ENCODE results near the gene NEU3. TPM values are rescaled to one million over a fixed set of nuclear protein-coding genes. Genes with fewer than 3 reads are reported as not detected.
"Not testable (repeated sequence)": the region's sequence is repeated elsewhere in the genome, so short reads cannot be mapped to it uniquely, and the experiment has no call there.

NEU3 gene
- total RNA-seq, 1 donor from 2014 or later, result 10.8 TPM

DNA sequence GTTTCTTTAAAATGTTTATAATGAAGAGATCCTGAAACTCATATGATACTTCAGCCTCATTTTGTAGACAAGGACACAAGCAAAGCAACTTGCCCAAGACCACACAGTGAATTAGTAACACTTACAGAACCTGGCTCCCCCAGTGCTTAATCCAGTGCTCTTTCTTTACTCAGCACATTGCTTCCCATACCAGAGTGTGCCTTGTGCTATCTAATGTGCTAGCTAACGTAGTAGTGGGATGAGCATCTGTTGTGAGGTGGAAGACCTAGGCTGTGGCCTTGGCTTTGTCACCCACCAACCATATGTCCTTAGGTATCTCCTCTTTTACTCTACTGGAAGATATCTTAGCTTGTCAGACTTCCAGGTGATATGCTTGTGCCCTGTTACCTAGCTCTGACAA, 34.5 kb upstream of the NEU3 start:
- no peak for DNase-seq (ENCODE audit: extremely low spot score, unreplicated experiment)
- TF ChIP-seq, protein P1, sequence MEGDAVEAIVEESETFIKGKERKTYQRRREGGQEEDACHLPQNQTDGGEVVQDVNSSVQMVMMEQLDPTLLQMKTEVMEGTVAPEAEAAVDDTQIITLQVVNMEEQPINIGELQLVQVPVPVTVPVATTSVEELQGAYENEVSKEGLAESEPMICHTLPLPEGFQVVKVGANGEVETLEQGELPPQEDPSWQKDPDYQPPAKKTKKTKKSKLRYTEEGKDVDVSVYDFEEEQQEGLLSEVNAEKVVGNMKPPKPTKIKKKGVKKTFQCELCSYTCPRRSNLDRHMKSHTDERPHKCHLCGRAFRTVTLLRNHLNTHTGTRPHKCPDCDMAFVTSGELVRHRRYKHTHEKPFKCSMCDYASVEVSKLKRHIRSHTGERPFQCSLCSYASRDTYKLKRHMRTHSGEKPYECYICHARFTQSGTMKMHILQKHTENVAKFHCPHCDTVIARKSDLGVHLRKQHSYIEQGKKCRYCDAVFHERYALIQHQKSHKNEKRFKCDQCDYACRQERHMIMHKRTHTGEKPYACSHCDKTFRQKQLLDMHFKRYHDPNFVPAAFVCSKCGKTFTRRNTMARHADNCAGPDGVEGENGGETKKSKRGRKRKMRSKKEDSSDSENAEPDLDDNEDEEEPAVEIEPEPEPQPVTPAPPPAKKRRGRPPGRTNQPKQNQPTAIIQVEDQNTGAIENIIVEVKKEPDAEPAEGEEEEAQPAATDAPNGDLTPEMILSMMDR (conservative IDR thresholded peaks at IDR 0.05), result no peak
- Mint-ChIP-seq H3K4me3 (no peak overlapping the region), H3K27ac (no peak overlapping the region), H3K4me1 (ENCODE audit: unreplicated experiment) (peaks cover 38% of the 10 kb centered on the region), H3K9me3 (no peaks in the 10 kb centered on the region), H3K36me3 (peaks cover 11% of the 10 kb centered on the region), H3K27me3 (no peaks in the 10 kb centered on the region)

DNA sequence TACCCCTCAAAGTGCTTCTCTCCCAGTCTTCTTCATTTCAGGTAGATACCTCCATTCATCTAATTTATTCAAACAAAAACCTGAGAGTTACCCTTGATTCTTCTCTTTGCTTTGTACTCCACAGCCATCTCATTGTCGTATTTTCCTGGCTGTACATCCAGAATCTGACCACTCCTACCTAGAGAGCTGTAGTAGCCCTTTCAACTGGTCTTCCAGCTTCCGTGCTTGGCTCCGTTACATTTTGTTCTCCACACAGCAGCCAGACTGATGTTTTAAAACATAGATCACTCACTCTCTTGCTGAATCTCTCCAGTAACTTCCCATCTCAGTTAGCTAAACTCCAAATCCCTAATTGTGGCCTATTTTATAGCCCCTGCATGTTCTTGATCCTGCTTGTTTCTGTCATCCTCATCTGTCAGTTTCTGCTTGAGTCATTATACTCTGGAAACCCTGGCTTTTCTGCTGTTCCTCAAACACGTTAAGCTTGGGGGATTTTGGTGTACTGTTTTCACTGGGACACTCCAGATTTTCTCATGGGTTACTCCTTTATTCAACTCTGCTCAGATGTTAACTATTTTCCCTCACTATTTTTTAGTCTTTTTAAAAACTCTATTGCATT, 32.2 kb upstream of the NEU3 start:
- no peaks in the 10 kb centered on the region for H3K9me3 Mint-ChIP-seq
- TF ChIP-seq, protein P1 (conservative IDR thresholded peaks at IDR 0.05), result no peak
- H3K36me3 Mint-ChIP-seq, result peaks cover 11% of the 10 kb centered on the region
- DNase-seq (ENCODE audit: extremely low spot score, unreplicated experiment), result no peak
- no peak overlapping the region for H3K27ac Mint-ChIP-seq
- H3K27me3 Mint-ChIP-seq, result no peaks in the 10 kb centered on the region
- no peak overlapping the region for H3K4me3 Mint-ChIP-seq
- H3K4me1 Mint-ChIP-seq (ENCODE audit: unreplicated experiment), result peaks cover 23% of the 10 kb centered on the region

DNA sequence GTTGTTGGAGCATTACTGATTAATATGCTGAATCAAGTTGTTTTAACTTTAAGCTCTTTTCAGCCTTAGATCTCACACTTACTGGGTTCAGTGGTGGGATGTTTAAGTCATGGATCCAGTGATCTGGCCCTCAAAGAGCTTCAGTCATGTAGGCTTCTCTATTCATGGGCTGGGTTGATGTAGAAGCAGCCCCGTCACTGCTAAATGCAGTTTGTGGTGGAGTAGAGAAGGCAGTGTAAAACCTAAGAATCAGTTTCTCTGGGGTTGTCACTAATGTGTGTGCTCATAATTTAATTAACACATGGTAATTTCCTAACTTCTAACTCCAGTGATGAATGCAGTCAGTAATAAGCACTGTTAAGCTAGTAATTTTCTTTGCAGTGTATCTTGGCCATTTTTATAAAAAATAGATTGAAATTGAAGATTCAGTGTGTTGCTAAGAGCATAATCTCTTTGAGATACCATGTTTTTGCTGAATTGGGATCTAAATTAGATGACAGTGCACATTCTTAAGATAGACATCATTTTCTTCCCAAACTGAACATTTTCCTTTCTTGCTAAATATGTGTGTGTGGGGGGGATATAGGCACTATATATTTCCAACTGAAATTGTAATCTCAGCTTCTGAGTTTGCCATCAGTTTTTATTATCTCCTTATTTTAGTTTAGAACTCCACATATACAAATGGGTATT, 30.6 kb upstream of the NEU3 start:
- Mint-ChIP-seq H3K36me3 (peaks cover 8% of the 10 kb centered on the region), H3K27me3 (no peaks in the 10 kb centered on the region), H3K4me1 (ENCODE audit: unreplicated experiment) (peaks cover 18% of the 10 kb centered on the region), H3K9me3 (no peaks in the 10 kb centered on the region), H3K27ac (no peak overlapping the region), H3K4me3 (no peak overlapping the region)
- TF ChIP-seq, protein P1 (conservative IDR thresholded peaks at IDR 0.05), result no peak
- DNase-seq (ENCODE audit: extremely low spot score, unreplicated experiment), result no peak

DNA sequence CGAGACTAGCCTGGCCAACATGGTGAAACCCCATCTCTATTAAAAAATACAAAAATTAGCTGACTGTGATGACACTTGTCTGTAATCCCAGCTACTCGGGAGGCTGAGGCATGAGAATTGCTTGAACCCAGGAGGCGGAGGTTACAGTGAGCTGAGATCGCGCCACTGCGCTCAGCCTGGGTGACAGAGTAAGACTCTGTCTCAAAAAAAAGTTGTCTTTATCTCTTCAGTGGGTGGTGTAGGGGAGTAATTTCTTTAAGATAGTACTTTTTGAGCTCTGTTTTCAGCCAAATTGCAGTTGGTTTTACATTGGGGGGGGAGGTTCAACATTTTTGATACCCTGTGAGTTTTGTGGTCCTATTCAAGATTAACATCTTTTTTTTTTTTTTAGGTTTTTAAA, 28.6 kb upstream of the NEU3 start:
- not testable (repeated sequence) for H3K27me3 Mint-ChIP-seq; DNase-seq (ENCODE audit: extremely low spot score, unreplicated experiment); H3K9me3 Mint-ChIP-seq; H3K4me3 Mint-ChIP-seq; H3K36me3 Mint-ChIP-seq; H3K27ac Mint-ChIP-seq
- peaks cover 24% of the 10 kb centered on the region for H3K4me1 Mint-ChIP-seq (ENCODE audit: unreplicated experiment)

DNA sequence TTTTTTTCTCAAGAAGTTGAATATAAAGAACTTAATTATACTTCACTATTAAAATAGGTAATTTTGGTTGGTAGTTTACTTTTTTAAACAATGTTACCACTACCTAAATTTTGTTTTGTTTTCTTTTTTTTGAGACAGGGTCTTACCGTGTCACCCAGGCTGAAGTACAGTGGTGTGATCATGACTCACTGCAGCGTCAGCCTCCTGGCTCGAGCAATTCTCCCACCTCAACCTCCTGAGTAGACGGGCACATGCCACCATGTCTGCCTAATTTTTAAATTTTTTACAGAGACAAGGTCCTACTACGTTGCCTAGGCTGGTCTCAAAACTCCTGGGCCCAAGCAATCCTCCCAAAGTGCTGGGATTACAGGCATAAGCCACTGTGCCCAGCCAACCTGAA, 22.1 kb upstream of the NEU3 start:
- no peak for DNase-seq (ENCODE audit: extremely low spot score, unreplicated experiment)
- Mint-ChIP-seq H3K27me3 (no peaks in the 10 kb centered on the region), H3K4me1 (ENCODE audit: unreplicated experiment) (peaks cover 6% of the 10 kb centered on the region), H3K36me3 (peaks cover 13% of the 10 kb centered on the region), H3K9me3 (no peaks in the 10 kb centered on the region), H3K27ac (no peak overlapping the region), H3K4me3 (no peak overlapping the region)
- TF ChIP-seq, protein P1 (conservative IDR thresholded peaks at IDR 0.05), result no peak

DNA sequence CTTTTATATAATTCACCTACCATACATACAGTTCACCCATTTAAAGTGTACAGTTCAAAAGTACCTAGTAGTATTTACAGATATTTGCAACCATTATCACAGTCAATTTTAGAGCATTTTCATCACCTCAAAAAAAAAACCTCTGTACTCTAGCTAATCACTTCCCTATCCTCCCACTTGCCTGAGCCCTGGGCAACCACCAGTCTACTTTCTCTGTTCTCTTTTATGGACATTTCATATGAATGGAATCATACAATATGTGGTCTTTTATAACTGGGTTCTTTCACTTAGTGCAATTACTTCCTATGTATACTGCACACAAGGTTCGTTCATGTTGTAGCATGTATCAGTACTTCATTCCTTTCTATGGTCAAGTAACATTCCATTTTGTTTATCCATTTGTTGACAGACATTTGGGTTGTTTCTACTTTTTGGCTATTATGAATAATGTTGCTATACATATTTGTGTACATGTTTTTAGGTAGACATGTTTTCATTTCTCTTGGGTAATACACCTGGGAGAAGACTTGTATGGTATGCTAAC, 17.8 kb upstream of the NEU3 start:
- Mint-ChIP-seq H3K4me1 (ENCODE audit: unreplicated experiment) (no peaks in the 10 kb centered on the region), H3K9me3 (no peaks in the 10 kb centered on the region)
- DNase-seq (ENCODE audit: extremely low spot score, unreplicated experiment), result no peak

More for the DNA sequence above, 17.8 kb upstream of the NEU3 start:
- TF ChIP-seq, protein P1 (conservative IDR thresholded peaks at IDR 0.05), result no peak
- Mint-ChIP-seq H3K27me3 (no peaks in the 10 kb centered on the region), H3K4me3 (no peak overlapping the region), H3K27ac (no peak overlapping the region), H3K36me3 (peaks cover 36% of the 10 kb centered on the region)
